Trophoblast cell (in vitro differentiated cells and primary cell): Measurements from ENCODE around the gene LITAF.
"Not testable (repeated sequence)": the region's sequence is repeated elsewhere in the genome, so short reads cannot be mapped to it uniquely, and the experiment has no call there.

Experiments
- DNase-seq, 2 donors: peaks; one replicate each; pipeline ENCODE4 v3.0.0-alpha.2; 2016
- H2AFZ ChIP-seq: 2 replicates; pipeline ENCODE4 v1.6.1; 2013; ENCODE audit warnings: low read length, moderate library complexity, mild to moderate bottlenecking; ENCODE audit not compliant: insufficient read depth, poor library complexity
- H2AK5ac ChIP-seq: 2 replicates; pipeline ENCODE4 v1.6.1; 2013; ENCODE audit warnings: mild to moderate bottlenecking, low read length
- H2BK120ac ChIP-seq: 2 replicates; pipeline ENCODE4 v1.6.1; 2013; ENCODE audit warnings: low read length, mild to moderate bottlenecking, moderate library complexity; ENCODE audit not compliant: insufficient read depth, poor library complexity
- H2BK12ac ChIP-seq: 2 replicates; pipeline ENCODE4 v1.6.1; 2013; ENCODE audit warnings: mild to moderate bottlenecking, low read length, moderate library complexity
- H2BK5ac ChIP-seq: 2 replicates; pipeline ENCODE4 v1.6.1; 2013; ENCODE audit warnings: low read length, low read depth, moderate library complexity, mild to moderate bottlenecking; ENCODE audit not compliant: poor library complexity
- H3K14ac ChIP-seq: 2 replicates; pipeline ENCODE4 v1.6.1; 2013; ENCODE audit warnings: mild to moderate bottlenecking, low read length
- H3K18ac ChIP-seq: 2 replicates; pipeline ENCODE4 v1.6.1; 2013; ENCODE audit warnings: mild to moderate bottlenecking, low read length
- H3K23ac ChIP-seq: 2 replicates; pipeline ENCODE4 v1.6.1; 2013; ENCODE audit warnings: low read length
- H3K27ac ChIP-seq: 2 replicates; pipeline ENCODE4 v1.5.1; 2013; ENCODE audit warnings: low read depth, mild to moderate bottlenecking, inconsistent platforms, low read length, moderate library complexity
- H3K27me3 ChIP-seq: 2 replicates; pipeline ENCODE4 v1.6.1; 2013; ENCODE audit warnings: inconsistent platforms, mild to moderate bottlenecking, low read length, moderate library complexity; ENCODE audit not compliant: insufficient read depth
- H3K36me3 ChIP-seq, 2 experiments: 1 replicate in 1 of 2; 2 replicates in 1 of 2; pipeline ENCODE4 v1.6.1; 2013; ENCODE audit warnings: low read length in 2 of 2, mild to moderate bottlenecking in 2 of 2, moderate library complexity in 1 of 2; ENCODE audit not compliant: insufficient read depth in 2 of 2, control insufficient read depth in 1 of 2
- H3K4ac ChIP-seq: 2 replicates; pipeline ENCODE4 v1.6.1; 2013; ENCODE audit warnings: low read depth, mild to moderate bottlenecking, low read length, moderate library complexity
- H3K4me1 ChIP-seq, 2 experiments: 1 replicate in 1 of 2; 2 replicates in 1 of 2; pipeline ENCODE4 v1.6.1; 2013; ENCODE audit warnings: low read length in 2 of 2, mild to moderate bottlenecking in 2 of 2, moderate library complexity in 1 of 2; ENCODE audit not compliant: insufficient read depth in 2 of 2, control insufficient read depth in 1 of 2
- H3K4me2 ChIP-seq: 2 replicates; pipeline ENCODE4 v1.6.1; 2013; ENCODE audit warnings: inconsistent platforms, mild to moderate bottlenecking, low read length, moderate library complexity
- H3K4me3 ChIP-seq: 2 replicates; pipeline ENCODE4 v1.5.1; 2013; ENCODE audit warnings: mild to moderate bottlenecking, low read depth, low read length, inconsistent platforms
- H3K79me1 ChIP-seq: one replicate; pipeline ENCODE4 v1.6.1; 2013; ENCODE audit warnings: low read length
- H3K79me2 ChIP-seq: 2 replicates; pipeline ENCODE4 v1.6.1; 2013; ENCODE audit warnings: low read length, mild to moderate bottlenecking; ENCODE audit not compliant: control insufficient read depth, insufficient read depth, poor library complexity
- H3K9ac ChIP-seq: 2 replicates; pipeline ENCODE4 v1.6.1; 2013; ENCODE audit warnings: mild to moderate bottlenecking, low read length
- H3K9me3 ChIP-seq: 2 replicates; pipeline ENCODE4 v1.6.1; 2013; ENCODE audit warnings: low read depth, mild to moderate bottlenecking, control low read depth, inconsistent platforms, low read length; ENCODE audit not compliant: insufficient read depth
- H4K12ac ChIP-seq: 2 replicates; pipeline ENCODE4 v1.6.1; 2013; ENCODE audit warnings: low read depth, mild to moderate bottlenecking, low read length, moderate library complexity
- H4K8ac ChIP-seq: 2 replicates; pipeline ENCODE4 v1.6.1; 2013; ENCODE audit warnings: low read depth, mild to moderate bottlenecking, low read length, moderate library complexity
- H4K91ac ChIP-seq: one replicate; pipeline ENCODE4 v1.6.1; 2013; ENCODE audit warnings: low read depth, mild to moderate bottlenecking, low read length, moderate library complexity
- WGBS: extraction: QIAGEN DNeasy Blood & Tissue Kit; methylation state at CpG from one replicate; pipeline ENCODE4 v1.1.7; 2013; ENCODE audit warnings: missing lambda C conversion rate; ENCODE audit not compliant: insufficient read length, insufficient coverage; ENCODE audit errors: extremely low coverage; 5-methylcytosine and 5-hydroxymethylcytosine counted together

LITAF gene

GRCh38 chr16:11517961-11518360 is 68.8 kb downstream of the LITAF start:
- H4K8ac ChIP-seq, result no peak overlapping the region
- no peak overlapping the region for H3K23ac ChIP-seq

GRCh38 chr16:11515540-11516430 is 70.9 kb downstream of the LITAF start:
- Histone ChIP-seq H3K18ac (no peak overlapping the region), H3K4me1 (no peaks in the 10 kb centered on the region), H3K9me3 (no peaks in the 10 kb centered on the region), H2BK120ac (no peak overlapping the region), H2BK12ac (no peak overlapping the region), H3K4me3 (no peak overlapping the region), H3K4me2 (no peak overlapping the region), H3K9ac (no peak overlapping the region), H3K79me1 (no peaks in the 10 kb centered on the region), H4K91ac (no peak overlapping the region), H2AFZ (no peak overlapping the region), H3K79me2 (no peaks in the 10 kb centered on the region), H2BK5ac (no peak overlapping the region), H4K8ac (no peak overlapping the region), H3K27ac (no peak overlapping the region), H3K14ac (no peak overlapping the region), H3K36me3 (no peaks in the 10 kb centered on the region), H3K4ac (no peak overlapping the region), H4K12ac (no peak overlapping the region), H2AK5ac (no peak overlapping the region), H3K27me3 (no peaks in the 10 kb centered on the region), H3K23ac (no peak overlapping the region)
- DNase-seq, result no peak
- no CpG with 5 or more reads among the region's 13 CpGs for WGBS

More at GRCh38 chr16:11517961-11518360, 68.8 kb downstream of the LITAF start:
- Histone ChIP-seq H4K12ac (no peak overlapping the region), H3K14ac (no peak overlapping the region), H3K27ac (no peak overlapping the region), H2BK5ac (no peak overlapping the region), H4K91ac (no peak overlapping the region), H3K9me3 (no peaks in the 10 kb centered on the region), H2BK120ac (no peak overlapping the region), H3K79me1 (no peaks in the 10 kb centered on the region), H3K36me3 (no peaks in the 10 kb centered on the region), H3K4me3 (no peak overlapping the region), H3K79me2 (no peaks in the 10 kb centered on the region), H3K4me1 (no peaks in the 10 kb centered on the region), H2AK5ac (no peak overlapping the region), H3K9ac (no peak overlapping the region), H3K4me2 (no peak overlapping the region), H3K4ac (no peak overlapping the region), H3K27me3 (no peaks in the 10 kb centered on the region), H2AFZ (no peak overlapping the region), H2BK12ac (no peak overlapping the region), H3K18ac (no peak overlapping the region)
- WGBS, result no CpG with 5 or more reads among the region's 5 CpGs
- DNase-seq, result no peak

GRCh38 chr16:11514283-11514682 is 72.4 kb downstream of the LITAF start:
- no peak overlapping the region for H2BK120ac ChIP-seq
- DNase-seq, result no peak
- no peaks in the 10 kb centered on the region for H3K79me2 ChIP-seq
- no peak overlapping the region for H3K23ac ChIP-seq
- no peak overlapping the region for H2BK12ac ChIP-seq
- no peak overlapping the region for H3K4me3 ChIP-seq
- no peak overlapping the region for H2AFZ ChIP-seq
- H3K36me3 ChIP-seq, result no peaks in the 10 kb centered on the region
- H3K79me1 ChIP-seq, result no peaks in the 10 kb centered on the region
- no peak overlapping the region for H4K12ac ChIP-seq
- no peak overlapping the region for H4K91ac ChIP-seq
- no peaks in the 10 kb centered on the region for H3K4me1 ChIP-seq
- H3K9ac ChIP-seq, result no peak overlapping the region
- H3K4ac ChIP-seq, result no peak overlapping the region
- no peak overlapping the region for H2AK5ac ChIP-seq
- H3K4me2 ChIP-seq, result no peak overlapping the region
- no CpG with 5 or more reads among the region's 14 CpGs for WGBS
- H2BK5ac ChIP-seq, result no peak overlapping the region
- no peak overlapping the region for H3K18ac ChIP-seq
- no peak overlapping the region for H4K8ac ChIP-seq
- no peaks in the 10 kb centered on the region for H3K27me3 ChIP-seq
- H3K9me3 ChIP-seq, result no peaks in the 10 kb centered on the region
- H3K14ac ChIP-seq, result no peak overlapping the region
- no peak overlapping the region for H3K27ac ChIP-seq

GRCh38 chr16:11513366-11513765 is 73.4 kb downstream of the LITAF start:
- H2BK12ac ChIP-seq, result not testable (repeated sequence)

More at GRCh38 chr16:11513366-11513765, 73.4 kb downstream of the LITAF start:
- not testable (repeated sequence) for H3K23ac ChIP-seq, DNase-seq, H2AK5ac ChIP-seq, H3K79me2 ChIP-seq, H3K27ac ChIP-seq, H3K4me2 ChIP-seq, H3K4me3 ChIP-seq, H4K8ac ChIP-seq, H3K36me3 ChIP-seq, H2BK120ac ChIP-seq, H3K27me3 ChIP-seq, H3K9me3 ChIP-seq, H4K12ac ChIP-seq, H4K91ac ChIP-seq, H2BK5ac ChIP-seq, H2AFZ ChIP-seq, H3K79me1 ChIP-seq, H3K14ac ChIP-seq, H3K18ac ChIP-seq, H3K4me1 ChIP-seq, H3K9ac ChIP-seq, H3K4ac ChIP-seq
- WGBS, result no CpG with 5 or more reads among the region's 13 CpGs
